Measurements from ENCODE around the gene VPS37D. TPM values are rescaled to one million over a fixed set of nuclear protein-coding genes. Genes with fewer than 3 reads are reported as not detected.

Gene VPS37D
- polyA plus RNA-seq, 1 of the 3 experiments (the other 2 are of a cell fraction) = 7.4 TPM

DNA sequence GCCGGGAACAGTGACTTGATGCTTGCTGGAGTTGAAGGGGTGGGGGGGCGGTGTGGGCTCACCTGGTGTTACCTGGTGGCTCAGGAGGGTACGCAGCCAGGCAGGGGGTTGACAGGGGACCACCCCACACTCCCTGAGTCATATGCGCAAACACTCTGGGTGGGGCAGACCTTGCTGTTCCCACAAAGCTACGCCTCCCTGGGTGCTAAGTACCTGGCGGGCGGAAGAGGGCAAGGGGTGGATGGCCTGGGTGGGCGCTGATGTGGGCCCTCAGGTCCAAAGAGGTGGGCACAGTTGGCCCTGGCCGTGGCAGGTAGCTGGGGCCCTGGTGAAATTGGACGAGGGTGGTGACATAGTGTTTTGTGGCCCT is 37.9 kb downstream of the VPS37D start:
- peaks cover 0 to 42% of the 10 kb centered on the region in 2 experiments; a peak in 3 of 4 replicates for H3K4me1 ChIP-seq (ENCODE audit: control insufficient read depth in 1 of 2, insufficient read depth in 2 of 2, low read depth in 1 of 2, low read length in 1 of 2)
- POLR2A ChIA-PET = interaction anchor here (1.1 kb wide), 1 partner anchor 22 kb away, joined by 4 read pairs; the partner anchor contains the start of genes BUD23 and DNAJC30
- whole genome bisulfite sequencing (ENCODE audit: low lambda C conversion rate) = 81% methylated on average over 10 of the region's 10 CpGs

DNA sequence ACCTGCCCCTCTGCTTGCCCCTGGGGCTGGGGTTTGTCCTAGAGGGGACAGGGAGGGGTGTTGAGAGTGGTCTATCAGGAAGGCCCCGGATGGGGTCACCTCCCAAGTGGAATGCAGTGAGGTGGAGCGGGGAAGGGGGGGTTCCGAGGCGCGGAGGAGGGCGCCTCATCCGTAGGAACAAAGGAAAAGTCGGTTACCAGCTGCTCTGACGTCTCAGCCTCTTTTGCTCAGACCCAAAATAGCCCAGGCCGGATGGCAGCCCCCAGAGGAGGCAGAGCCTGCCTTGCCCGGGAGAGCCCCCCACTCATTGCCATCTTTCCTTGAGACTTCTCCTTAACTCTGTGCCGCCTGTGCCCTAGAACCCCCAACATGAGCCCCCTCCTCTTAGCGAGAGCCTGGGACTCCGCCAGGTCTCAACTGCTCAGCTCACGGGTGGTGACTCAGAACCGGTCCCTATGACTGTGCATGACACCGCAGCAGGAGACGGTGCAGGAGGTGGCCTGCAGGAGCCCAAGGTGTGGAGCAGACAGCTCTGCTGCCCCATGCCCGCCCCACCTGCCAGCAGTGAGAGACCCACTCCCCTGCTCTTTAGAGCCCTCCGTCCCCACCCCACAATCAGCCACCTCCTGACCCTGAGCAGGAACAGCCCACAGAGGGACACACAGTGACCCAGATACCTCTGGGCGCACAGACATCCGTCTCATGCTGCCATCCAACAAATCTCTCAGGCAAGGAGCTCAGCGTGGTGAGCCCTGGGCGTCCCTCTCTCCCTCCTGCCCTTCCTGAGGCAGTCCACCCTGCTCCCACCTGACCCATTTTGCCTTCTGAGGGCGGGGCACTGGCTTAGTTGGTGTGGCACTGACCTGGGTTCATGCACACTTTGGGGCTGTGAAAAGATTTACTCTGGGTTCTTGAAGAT is 38.8 kb downstream of the VPS37D start:
- Histone ChIP-seq H3K9me2 (no peaks in the 10 kb centered on the region), H4K20me1 (ENCODE audit: insufficient read depth) (peaks cover 52% of the 10 kb centered on the region), H3F3A (replicated peaks; ENCODE audit: insufficient read depth) (peaks cover 62% of the 10 kb centered on the region), H3K79me2 (ENCODE audit: insufficient read depth) (peaks cover 63% of the 10 kb centered on the region), H3K36me3 (replicated peaks in 1 of 2; ENCODE audit: control insufficient read depth in 1 of 2, insufficient read depth in 2 of 2, low read length in 1 of 2) (peaks cover 27 to 33% of the 10 kb centered on the region in 2 experiments), H2AFZ (ENCODE audit: low read depth) (no peak overlapping the region), H3K4me3 (ENCODE audit: low read depth in 2 of 2, low read length in 1 of 2) (no peak overlapping the region), H3K27me3 (ENCODE audit: insufficient read depth) (no peaks in the 10 kb centered on the region), H3K9ac (peak overlapping the region; percentile 29; the same call in 1 of the 2 replicates), H3K27ac (ENCODE audit: low read depth in 2 of 2, low read length in 1 of 2) (peak overlapping the region in 1 of 2 experiments; percentile 72; a peak in 2 of 4 replicates), H3K4me1 (ENCODE audit: control insufficient read depth in 1 of 2, insufficient read depth in 2 of 2, low read depth in 1 of 2, low read length in 1 of 2) (peaks cover 0 to 43% of the 10 kb centered on the region in 2 experiments; a peak in 3 of 4 replicates), H3K4me2 (peak overlapping the region; percentile 56), H3K9me3 (no peaks in the 10 kb centered on the region)
- TF ChIP-seq TCF12 (IDR thresholded peaks at IDR 0.05) (peak; percentile 62; the same call in 1 of the 2 replicates), NFIC (IDR thresholded peaks at IDR 0.05; ENCODE audit: borderline replicate concordance) (peak; percentile 53; the same call in 1 of the 2 replicates), TAF1 (IDR thresholded peaks at IDR 0.05; ENCODE audit: borderline replicate concordance, low read depth, low read length) (no peak), RCOR1 (IDR thresholded peaks at IDR 0.05; ENCODE audit: low read length) (no peak), TEAD4 (IDR thresholded peaks at IDR 0.05; ENCODE audit: borderline replicate concordance, insufficient read depth) (no peak), POLR2AphosphoS5 (IDR thresholded peaks at IDR 0.05; ENCODE audit: low read depth, low read length) (no peak), JUND (IDR thresholded peaks at IDR 0.05) (peak; percentile 59; the same call in 1 of the 2 replicates), EP300 (IDR thresholded peaks at IDR 0.05; ENCODE audit: borderline replicate concordance in 1 of 2, low read depth in 1 of 2, low read length in 1 of 2) (peak in 1 of 2 experiments; percentile 44; a peak in 1 of 4 replicates), FOSL2 (IDR thresholded peaks at IDR 0.05; ENCODE audit: borderline replicate concordance, low read depth) (peak; percentile 89), ELF1 (IDR thresholded peaks at IDR 0.05) (no peak)
- TF ChIP-seq, protein P1, sequence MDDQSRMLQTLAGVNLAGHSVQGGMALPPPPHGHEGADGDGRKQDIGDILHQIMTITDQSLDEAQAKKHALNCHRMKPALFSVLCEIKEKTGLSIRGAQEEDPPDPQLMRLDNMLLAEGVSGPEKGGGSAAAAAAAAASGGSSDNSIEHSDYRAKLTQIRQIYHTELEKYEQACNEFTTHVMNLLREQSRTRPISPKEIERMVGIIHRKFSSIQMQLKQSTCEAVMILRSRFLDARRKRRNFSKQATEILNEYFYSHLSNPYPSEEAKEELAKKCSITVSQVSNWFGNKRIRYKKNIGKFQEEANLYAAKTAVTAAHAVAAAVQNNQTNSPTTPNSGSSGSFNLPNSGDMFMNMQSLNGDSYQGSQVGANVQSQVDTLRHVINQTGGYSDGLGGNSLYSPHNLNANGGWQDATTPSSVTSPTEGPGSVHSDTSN (IDR thresholded peaks at IDR 0.05) = 0 out of 2 replicates have a peak, but pooled peaks have one; percentile 15
- TF ChIP-seq, protein P2, sequence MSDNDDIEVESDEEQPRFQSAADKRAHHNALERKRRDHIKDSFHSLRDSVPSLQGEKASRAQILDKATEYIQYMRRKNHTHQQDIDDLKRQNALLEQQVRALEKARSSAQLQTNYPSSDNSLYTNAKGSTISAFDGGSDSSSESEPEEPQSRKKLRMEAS (IDR thresholded peaks at IDR 0.05; ENCODE audit: low read depth) = no peak
- ChIA-PET CTCF (interaction anchor here (0.8 to 4.5 kb wide), 10 partner anchors 9 to 364 kb away, joined by 3 to 27 read pairs (median 3); partner anchors contain the start of gene VPS37D), POLR2A (no interaction called here)
- 62% methylated on average over 24 of the region's 25 CpGs for WGBS (ENCODE audit: low lambda C conversion rate)
- peak; percentile 40 for DNase-seq

More for the DNA sequence above, 37.9 kb downstream of the VPS37D start:
- H3K4me3 ChIP-seq (ENCODE audit: low read depth in 2 of 2, low read length in 1 of 2) = no peak overlapping the region
- peak overlapping the region in 1 of 2 experiments; percentile 72; a peak in 2 of 4 replicates for H3K27ac ChIP-seq (ENCODE audit: low read depth in 2 of 2, low read length in 1 of 2)
- H3K79me2 ChIP-seq (ENCODE audit: insufficient read depth) = peaks cover 54% of the 10 kb centered on the region
- H3F3A ChIP-seq (replicated peaks; ENCODE audit: insufficient read depth) = peaks cover 66% of the 10 kb centered on the region
- no peaks in the 10 kb centered on the region for H3K9me2 ChIP-seq
- no peaks in the 10 kb centered on the region for H3K27me3 ChIP-seq (ENCODE audit: insufficient read depth)
- H2AFZ ChIP-seq (ENCODE audit: low read depth) = no peak overlapping the region
- peaks cover 31 to 40% of the 10 kb centered on the region in 2 experiments for H3K36me3 ChIP-seq (replicated peaks in 1 of 2; ENCODE audit: control insufficient read depth in 1 of 2, insufficient read depth in 2 of 2, low read length in 1 of 2)
- no peaks in the 10 kb centered on the region for H3K9me3 ChIP-seq
- H4K20me1 ChIP-seq (ENCODE audit: insufficient read depth) = peaks cover 51% of the 10 kb centered on the region
- TF ChIP-seq GATA2 (CRISPR knock-in tag; IDR thresholded peaks at IDR 0.05) (no peak), MXI1 (IDR thresholded peaks at IDR 0.05; ENCODE audit: low read depth, low read length) (no peak)
- peak overlapping the region; percentile 29; the same call in 1 of the 2 replicates for H3K9ac ChIP-seq
- H3K4me2 ChIP-seq = peak overlapping the region; percentile 56
- peak; percentile 32 for DNase-seq
- CTCF ChIA-PET = interaction anchor here (0.8 to 4.5 kb wide), 8 partner anchors 10 to 364 kb away, joined by 3 to 27 read pairs (median 3); partner anchors contain the start of gene VPS37D

Measured in SK-N-SH (cell line).